ENCODE results near the gene WDR62. TPM values are rescaled to one million over a fixed set of nuclear protein-coding genes. Genes with fewer than 3 reads are reported as not detected.

WDR62 gene
- total RNA-seq, 2 experiments from 2014 or later: 44.5 to 60.2 TPM

DNA sequence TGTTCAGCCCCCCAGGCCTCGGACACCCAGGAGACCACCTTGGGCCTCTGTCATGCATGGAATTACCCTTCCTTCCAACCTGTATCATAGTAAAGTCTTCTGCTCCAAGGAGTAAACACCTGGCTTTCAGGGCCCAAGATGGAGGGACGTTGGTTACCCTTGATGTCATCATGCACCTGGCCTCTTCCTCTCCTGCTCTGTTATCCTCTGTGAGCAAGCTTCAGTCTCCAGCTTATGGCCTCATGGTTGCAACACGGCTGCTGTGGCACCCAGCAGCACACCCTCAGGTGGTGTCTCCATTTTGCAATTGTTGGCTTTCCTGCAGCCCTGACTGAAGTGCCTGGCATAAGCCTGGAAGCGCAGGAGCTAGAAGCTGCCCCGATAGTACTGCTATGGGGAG, 52.3 kb downstream of the WDR62 start:
- Histone ChIP-seq H3K4me1 (ENCODE audit: insufficient read depth, low read length, poor library complexity, severe bottlenecking) (peaks cover 10% of the 10 kb centered on the region), H3K27ac (ENCODE audit: low read depth, low read length, poor library complexity, severe bottlenecking) (no peak overlapping the region), H3K36me3 (ENCODE audit: insufficient read depth, low read length) (peaks cover 63% of the 10 kb centered on the region), H3K4me3 (ENCODE audit: low read depth, low read length, poor library complexity, severe bottlenecking) (no peak overlapping the region), H3K9me3 (ENCODE audit: low read length) (no peaks in the 10 kb centered on the region), H3K79me2 (ENCODE audit: insufficient read depth, low read depth, low read length) (no peaks in the 10 kb centered on the region), H2AFZ (ENCODE audit: low read length) (no peak overlapping the region), H3K4me2 (ENCODE audit: low read length) (no peak overlapping the region), H4K20me1 (ENCODE audit: insufficient read depth, low read length) (no peaks in the 10 kb centered on the region), H3K9me2 (ENCODE audit: insufficient read depth, low read length) (no peaks in the 10 kb centered on the region)
- intact Hi-C loops (cut with micrococcal nuclease; ENCODE audit: unreplicated experiment): no loop called here
- no TSS peak for BruUV-seq (replicated peaks)
- TF ChIP-seq EZH2phosphoT487 (IDR thresholded peaks at IDR 0.05; ENCODE audit: borderline replicate concordance, low read depth, low read length): no peak
- TF ChIP-seq, protein P1, sequence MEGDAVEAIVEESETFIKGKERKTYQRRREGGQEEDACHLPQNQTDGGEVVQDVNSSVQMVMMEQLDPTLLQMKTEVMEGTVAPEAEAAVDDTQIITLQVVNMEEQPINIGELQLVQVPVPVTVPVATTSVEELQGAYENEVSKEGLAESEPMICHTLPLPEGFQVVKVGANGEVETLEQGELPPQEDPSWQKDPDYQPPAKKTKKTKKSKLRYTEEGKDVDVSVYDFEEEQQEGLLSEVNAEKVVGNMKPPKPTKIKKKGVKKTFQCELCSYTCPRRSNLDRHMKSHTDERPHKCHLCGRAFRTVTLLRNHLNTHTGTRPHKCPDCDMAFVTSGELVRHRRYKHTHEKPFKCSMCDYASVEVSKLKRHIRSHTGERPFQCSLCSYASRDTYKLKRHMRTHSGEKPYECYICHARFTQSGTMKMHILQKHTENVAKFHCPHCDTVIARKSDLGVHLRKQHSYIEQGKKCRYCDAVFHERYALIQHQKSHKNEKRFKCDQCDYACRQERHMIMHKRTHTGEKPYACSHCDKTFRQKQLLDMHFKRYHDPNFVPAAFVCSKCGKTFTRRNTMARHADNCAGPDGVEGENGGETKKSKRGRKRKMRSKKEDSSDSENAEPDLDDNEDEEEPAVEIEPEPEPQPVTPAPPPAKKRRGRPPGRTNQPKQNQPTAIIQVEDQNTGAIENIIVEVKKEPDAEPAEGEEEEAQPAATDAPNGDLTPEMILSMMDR (conservative IDR thresholded peaks at IDR 0.05; ENCODE audit: low read length): no peak
- ChIA-PET CTCF (ENCODE audit: unreplicated experiment) (no interaction called here), POLR2A (no interaction called here)
- DNase-seq (ENCODE audit: low spot score): no peak

- Histone ChIP-seq H3K36me3 (ENCODE audit: insufficient read depth, low read length) (peaks cover 59% of the 10 kb centered on the region), H2AFZ (ENCODE audit: low read length) (no peak overlapping the region), H3K4me3 (ENCODE audit: low read depth, low read length, poor library complexity, severe bottlenecking) (no peak overlapping the region), H3K9me2 (ENCODE audit: insufficient read depth, low read length) (no peaks in the 10 kb centered on the region), H4K20me1 (ENCODE audit: insufficient read depth, low read length) (no peaks in the 10 kb centered on the region), H3K4me1 (ENCODE audit: insufficient read depth, low read length, poor library complexity, severe bottlenecking) (peaks cover 16% of the 10 kb centered on the region), H3K4me2 (ENCODE audit: low read length) (no peak overlapping the region), H3K79me2 (ENCODE audit: insufficient read depth, low read depth, low read length) (peaks cover 2% of the 10 kb centered on the region; the same call in 1 of the 2 replicates), H3K27ac (ENCODE audit: low read depth, low read length, poor library complexity, severe bottlenecking) (no peak overlapping the region), H3K9me3 (ENCODE audit: low read length) (no peaks in the 10 kb centered on the region)
- ChIA-PET POLR2A (interaction anchor here (0.6 kb wide), 1 partner anchor 140 kb away, joined by 3 read pairs; no protein-coding TSS in a partner anchor), CTCF (ENCODE audit: unreplicated experiment) (no interaction called here)
- TF ChIP-seq, protein P1 (conservative IDR thresholded peaks at IDR 0.05; ENCODE audit: low read length): no peak
- no peak for TF ChIP-seq EZH2phosphoT487 (IDR thresholded peaks at IDR 0.05; ENCODE audit: borderline replicate concordance, low read depth, low read length)
- no peak for DNase-seq (ENCODE audit: low spot score)
- intact Hi-C loops (cut with micrococcal nuclease; ENCODE audit: unreplicated experiment): no loop called here
- BruUV-seq (replicated peaks): no TSS peak
These were observed 54.0 kb downstream of the WDR62 start for GRCh38 chr19:36108684-36109083.

- peaks cover 19% of the 10 kb centered on the region for H3K4me1 ChIP-seq (ENCODE audit: insufficient read depth, low read length, poor library complexity, severe bottlenecking)
- intact Hi-C loops (cut with micrococcal nuclease; ENCODE audit: unreplicated experiment): no loop called here
- no peaks in the 10 kb centered on the region for H3K9me2 ChIP-seq (ENCODE audit: insufficient read depth, low read length)
- no peak for TF ChIP-seq EZH2phosphoT487 (IDR thresholded peaks at IDR 0.05; ENCODE audit: borderline replicate concordance, low read depth, low read length)
- TF ChIP-seq, protein P1 (conservative IDR thresholded peaks at IDR 0.05; ENCODE audit: low read length): no peak
- H2AFZ ChIP-seq (ENCODE audit: low read length): no peak within 1 kb of the TSS
- H3K79me2 ChIP-seq (ENCODE audit: insufficient read depth, low read depth, low read length): peaks cover 9% of the 10 kb centered on the region; the same call in 1 of the 2 replicates
- ChIA-PET POLR2A (no interaction called here), CTCF (ENCODE audit: unreplicated experiment) (no interaction called here)
- H3K27ac ChIP-seq (ENCODE audit: low read depth, low read length, poor library complexity, severe bottlenecking): no peak within 1 kb of the TSS
- no peaks in the 10 kb centered on the region for H4K20me1 ChIP-seq (ENCODE audit: insufficient read depth, low read length)
- peak; percentile 9 for DNase-seq (ENCODE audit: low spot score)
- BruUV-seq (replicated peaks): no TSS peak
- H3K4me2 ChIP-seq (ENCODE audit: low read length): peak within 1 kb of the TSS; percentile 25; the same call in 1 of the 2 replicates
- H3K36me3 ChIP-seq (ENCODE audit: insufficient read depth, low read length): peaks cover 39% of the 10 kb centered on the region
- H3K4me3 ChIP-seq (ENCODE audit: low read depth, low read length, poor library complexity, severe bottlenecking): no peak within 1 kb of the TSS
- H3K9me3 ChIP-seq (ENCODE audit: low read length): no peaks in the 10 kb centered on the region
These were observed 55.9 kb downstream of the WDR62 start, which contains the start of gene OVOL3 for GRCh38 chr19:36110487-36111199. Gene OVOL3, plus strand, starts transcription at chr19:36111143. Its CDS starts 60 bp downstream, at chr19:36111203.

Measured in OCI-LY7 (cell line).